Endodermal cell (in vitro differentiated cells): ENCODE data around the gene ARHGAP12. TPM values are rescaled to one million over a fixed set of nuclear protein-coding genes. Genes with fewer than 3 reads are reported as not detected.

Experiments used
- DNase-seq: peaks from one replicate; pipeline ENCODE4 v3.0.0-alpha.2; 2017
- H3K27ac ChIP-seq: 2 replicates; pipeline ENCODE4 v1.5.1; 2013; ENCODE audit warnings: mild to moderate bottlenecking, low read depth, low read length, moderate library complexity
- H3K27me3 ChIP-seq: 2 replicates; pipeline ENCODE4 v1.6.1; 2013; ENCODE audit warnings: mild to moderate bottlenecking, low read length, moderate library complexity; ENCODE audit not compliant: insufficient read depth, control insufficient read depth, poor library complexity, severe bottlenecking
- H3K36me3 ChIP-seq: 2 replicates; pipeline ENCODE4 v1.7.0; 2013; ENCODE audit warnings: mild to moderate bottlenecking, low read length, moderate library complexity; ENCODE audit not compliant: control insufficient read depth, insufficient read depth
- H3K4me1 ChIP-seq: one replicate; pipeline ENCODE4 v1.7.0; 2013; ENCODE audit warnings: low read length; ENCODE audit not compliant: control insufficient read depth, insufficient read depth
- H3K4me3 ChIP-seq: 2 replicates; pipeline ENCODE4 v1.5.1; 2013; ENCODE audit warnings: mild to moderate bottlenecking, low read length, moderate library complexity
- H3K9ac ChIP-seq: 2 replicates; pipeline ENCODE4 v1.6.1; 2013; ENCODE audit warnings: mild to moderate bottlenecking, low read length, moderate library complexity; ENCODE audit not compliant: poor library complexity, severe bottlenecking; ENCODE audit errors: extremely low read depth
- H3K9me3 ChIP-seq: 2 replicates; pipeline ENCODE4 v1.6.1; 2013; ENCODE audit warnings: mild to moderate bottlenecking, low read length, moderate library complexity; ENCODE audit not compliant: control insufficient read depth
- H3K27ac Mint-ChIP-seq: 2 replicates; pipeline ENCODE4 v1.8.0; 2020; ENCODE audit warnings: mixed read lengths
- H3K27me3 Mint-ChIP-seq: 2 replicates; pipeline ENCODE4 v1.8.0; 2021; ENCODE audit warnings: mild to moderate bottlenecking, mixed read lengths; ENCODE audit not compliant: insufficient read depth
- H3K36me3 Mint-ChIP-seq: 2 replicates; pipeline ENCODE4 v1.8.0; 2020; ENCODE audit warnings: low read depth, mixed read lengths
- H3K4me1 Mint-ChIP-seq: 2 replicates; pipeline ENCODE4 v1.8.0; 2020; ENCODE audit warnings: mixed read lengths
- H3K4me3 Mint-ChIP-seq: 2 replicates; pipeline ENCODE4 v1.8.0; 2020; ENCODE audit warnings: mild to moderate bottlenecking, moderate library complexity, mixed read lengths
- H3K9me3 Mint-ChIP-seq: 2 replicates; pipeline ENCODE4 v1.8.0; 2020; ENCODE audit warnings: mild to moderate bottlenecking, mixed read lengths
- CTCF ChIP-seq: fragments of 200-600 bp; sonication (generic); conservative IDR thresholded peaks from 2 replicates; pipeline ENCODE4 v1.5.0; 2021; ENCODE audit warnings: antibody characterized with exemption, mild to moderate bottlenecking
- WGBS, 2 experiments: methylation state at CpG; one replicate each; pipeline versions ENCODE4 v1.1.5 to v1.1.7; 2013; ENCODE audit warnings: missing lambda C conversion rate in 2 of 2, mixed read lengths in 1 of 2; ENCODE audit not compliant: insufficient coverage in 1 of 2, insufficient read length in 1 of 2; 5-methylcytosine and 5-hydroxymethylcytosine counted together
- total RNA-seq, 2 donors: library from RNA; stranded (reverse); fragmentation: NEBNext Ultra II Directional in 1 of 2; extraction: Animal tissue kit (Norgen Biotek cat#: 25700) in 1 of 2; gene quantifications; 2 replicates in 1 of 2; 3 replicates in 1 of 2; pipeline ENCODE4 v1.2.1, GENCODE V29; 2021

Gene ARHGAP12
- total RNA-seq, 2 donors from 2014 or later, result 49.6 to 49.8 TPM

GRCh38 chr10:31963589-31963980 is 35.0 kb upstream of the ARHGAP12 start:
- 88 to 89% methylated on average over 1 of the region's 1 CpG for WGBS, 2 experiments
- no peak overlapping the region for H3K4me3 ChIP-seq
- no peak overlapping the region for H3K27ac ChIP-seq
- peak overlapping the region; percentile 77 for H3K27ac Mint-ChIP-seq
- H3K36me3 ChIP-seq, result no peaks in the 10 kb centered on the region
- no peaks in the 10 kb centered on the region for H3K9me3 Mint-ChIP-seq
- H3K9ac ChIP-seq, result no peak overlapping the region
- H3K4me3 Mint-ChIP-seq, result no peak overlapping the region
- no peaks in the 10 kb centered on the region for H3K9me3 ChIP-seq
- no peaks in the 10 kb centered on the region for H3K4me1 ChIP-seq
- no peaks in the 10 kb centered on the region for H3K27me3 ChIP-seq
- no peaks in the 10 kb centered on the region for H3K27me3 Mint-ChIP-seq
- no peak for TF ChIP-seq CTCF
- H3K36me3 Mint-ChIP-seq, result peaks cover 18% of the 10 kb centered on the region
- H3K4me1 Mint-ChIP-seq, result peaks cover 14% of the 10 kb centered on the region
- DNase-seq, result no peak

DNA sequence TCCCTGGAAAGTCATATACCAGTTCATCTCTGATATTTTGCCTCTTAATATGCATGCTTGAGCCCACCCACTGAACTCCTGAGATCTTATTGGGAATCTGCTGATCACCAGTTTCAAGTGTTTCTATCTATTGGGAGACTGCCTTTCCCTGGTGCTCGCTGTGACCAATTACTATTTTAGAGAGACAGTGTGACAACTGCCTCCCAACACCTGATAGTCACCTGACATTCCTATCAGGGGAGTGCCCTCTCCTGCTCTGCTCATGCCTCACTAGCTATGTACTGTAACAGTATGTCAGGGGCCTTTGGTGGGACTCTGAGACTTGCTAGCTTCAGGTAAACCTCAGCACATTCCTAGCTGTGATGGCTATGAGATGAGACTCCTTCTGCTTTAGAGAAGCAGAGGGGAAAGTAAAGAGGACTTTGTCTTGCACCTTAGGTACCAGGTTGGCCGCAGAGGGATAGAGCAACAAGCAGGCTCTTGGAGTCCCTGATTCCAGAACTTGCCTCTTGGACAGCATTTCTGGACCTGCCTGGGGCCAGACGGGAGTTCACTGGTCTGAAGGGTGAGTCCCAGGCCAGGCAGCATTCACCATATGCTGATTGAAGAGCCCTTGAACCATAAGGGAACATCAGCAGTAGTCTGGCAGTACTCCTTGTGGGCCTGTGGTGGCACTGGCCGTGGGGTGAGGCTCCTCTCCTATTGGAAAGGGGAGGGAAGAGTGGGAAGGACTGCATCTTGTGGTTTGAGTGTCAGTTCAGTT is 34.4 kb upstream of the ARHGAP12 start:
- Histone ChIP-seq H3K27ac (no peak overlapping the region), H3K9me3 (no peaks in the 10 kb centered on the region), H3K36me3 (no peaks in the 10 kb centered on the region), H3K4me3 (no peak overlapping the region), H3K9ac (no peak overlapping the region), H3K4me1 (no peaks in the 10 kb centered on the region), H3K27me3 (no peaks in the 10 kb centered on the region)
- WGBS, 2 experiments, result 88 to 92% methylated on average over 4 of the region's 4 CpGs
- peaks cover 14% of the 10 kb centered on the region for H3K4me1 Mint-ChIP-seq
- no peak overlapping the region for H3K4me3 Mint-ChIP-seq
- no peaks in the 10 kb centered on the region for H3K27me3 Mint-ChIP-seq
- H3K27ac Mint-ChIP-seq, result peak overlapping the region; percentile 77
- peaks cover 16% of the 10 kb centered on the region for H3K36me3 Mint-ChIP-seq
- H3K9me3 Mint-ChIP-seq, result no peaks in the 10 kb centered on the region
- peak; percentile 30 for TF ChIP-seq CTCF
- no peak for DNase-seq

- H3K27ac Mint-ChIP-seq, result no peak overlapping the region
- H3K9me3 Mint-ChIP-seq, result peaks cover 2% of the 10 kb centered on the region
- no peaks in the 10 kb centered on the region for H3K27me3 Mint-ChIP-seq
- 92 to 93% methylated on average over 7 to 8 of the region's 8 CpGs for WGBS, 2 experiments
- H3K4me3 Mint-ChIP-seq, result no peak overlapping the region
- no peaks in the 10 kb centered on the region for H3K36me3 ChIP-seq
- H3K4me1 Mint-ChIP-seq, result peaks cover 14% of the 10 kb centered on the region
- peaks cover 2% of the 10 kb centered on the region for H3K9me3 ChIP-seq
- peaks cover 15% of the 10 kb centered on the region for H3K36me3 Mint-ChIP-seq
- TF ChIP-seq CTCF, result no peak
- H3K9ac ChIP-seq, result no peak overlapping the region
- no peak for DNase-seq
- no peaks in the 10 kb centered on the region for H3K27me3 ChIP-seq
- no peaks in the 10 kb centered on the region for H3K4me1 ChIP-seq
- no peak overlapping the region for H3K27ac ChIP-seq
- no peak overlapping the region for H3K4me3 ChIP-seq
These were observed 32.8 kb upstream of the ARHGAP12 start for GRCh38 chr10:31961277-31962074.
